Hematopoietic multipotent progenitor cell (in vitro differentiated cells): ENCODE results near the gene MARK3. TPM values are rescaled to one million over a fixed set of nuclear protein-coding genes. Genes with fewer than 3 reads are reported as not detected.
"Not testable (repeated sequence)": the region's sequence is repeated elsewhere in the genome, so short reads cannot be mapped to it uniquely, and the experiment has no call there.

Experiments used
- DNase-seq, 3 donors: peaks; one replicate each; pipeline ENCODE4 v3.0.0-alpha.2; 2011 to 2015; ENCODE audit warnings: low read depth in 2 of 3, low spot score in 2 of 3
- total RNA-seq: library from RNA; depleted of rRNA; stranded (reverse); fragments of >200 nt; gene quantifications from one replicate; pipeline ENCODE4 v1.2.3, GENCODE V29; 2012

MARK3 gene
- total RNA-seq, 1 donor = 51.4 TPM

GRCh38 chr14:103509864-103510723 lies 124.9 kb downstream of the MARK3 start:
- no peak for DNase-seq

GRCh38 chr14:103510724-103511693 lies 125.8 kb downstream of the MARK3 start:
- DNase-seq = no peak

GRCh38 chr14:103512180-103512579 lies 127.0 kb downstream of the MARK3 start:
- not testable (repeated sequence) for DNase-seq

- DNase-seq = peak in 1 of 3 donors; percentile 31
Measured at GRCh38 chr14:103512701-103513611, 127.7 kb downstream of the MARK3 start.

GRCh38 chr14:103514596-103515421 lies 129.6 kb downstream of the MARK3 start:
- DNase-seq = no peak

- DNase-seq = no peak
Measured at GRCh38 chr14:103516426-103517173, 131.4 kb downstream of the MARK3 start.

- no peak for DNase-seq
Measured at GRCh38 chr14:103517174-103517566, 132.0 kb downstream of the MARK3 start.

- DNase-seq = no peak
Measured at GRCh38 chr14:103517721-103518421, 132.7 kb downstream of the MARK3 start.

GRCh38 chr14:103518422-103519042 lies 133.3 kb downstream of the MARK3 start:
- DNase-seq = peak in 2 of 3 donors; percentile 39 to 55

GRCh38 chr14:103519043-103519836 lies 134.0 kb downstream of the MARK3 start:
- peak in 1 of 3 donors; percentile 36 for DNase-seq

- DNase-seq = no peak
Measured at GRCh38 chr14:103519837-103520212, 134.6 kb downstream of the MARK3 start.

- no peak for DNase-seq
Measured at GRCh38 chr14:103520269-103520656, 135.0 kb downstream of the MARK3 start.

GRCh38 chr14:103520657-103521437 lies 135.6 kb downstream of the MARK3 start:
- peak; percentile 52 to 93 (median 93) for DNase-seq

GRCh38 chr14:103521438-103521950 lies 136.3 kb downstream of the MARK3 start:
- peak in 2 of 3 donors; percentile 21 to 22 for DNase-seq

- DNase-seq = peak in 1 of 3 donors; percentile 27
Measured at GRCh38 chr14:103521951-103522563, 136.8 kb downstream of the MARK3 start.
